ENCODE data around the gene NRL. TPM values are rescaled to one million over a fixed set of nuclear protein-coding genes. Genes with fewer than 3 reads are reported as not detected.

Gene NRL
- polyA plus RNA-seq, 1 donor (not counting 4 experiments of a cell fraction or from before 2014, with no cell fraction given): 0.29 TPM

DNA sequence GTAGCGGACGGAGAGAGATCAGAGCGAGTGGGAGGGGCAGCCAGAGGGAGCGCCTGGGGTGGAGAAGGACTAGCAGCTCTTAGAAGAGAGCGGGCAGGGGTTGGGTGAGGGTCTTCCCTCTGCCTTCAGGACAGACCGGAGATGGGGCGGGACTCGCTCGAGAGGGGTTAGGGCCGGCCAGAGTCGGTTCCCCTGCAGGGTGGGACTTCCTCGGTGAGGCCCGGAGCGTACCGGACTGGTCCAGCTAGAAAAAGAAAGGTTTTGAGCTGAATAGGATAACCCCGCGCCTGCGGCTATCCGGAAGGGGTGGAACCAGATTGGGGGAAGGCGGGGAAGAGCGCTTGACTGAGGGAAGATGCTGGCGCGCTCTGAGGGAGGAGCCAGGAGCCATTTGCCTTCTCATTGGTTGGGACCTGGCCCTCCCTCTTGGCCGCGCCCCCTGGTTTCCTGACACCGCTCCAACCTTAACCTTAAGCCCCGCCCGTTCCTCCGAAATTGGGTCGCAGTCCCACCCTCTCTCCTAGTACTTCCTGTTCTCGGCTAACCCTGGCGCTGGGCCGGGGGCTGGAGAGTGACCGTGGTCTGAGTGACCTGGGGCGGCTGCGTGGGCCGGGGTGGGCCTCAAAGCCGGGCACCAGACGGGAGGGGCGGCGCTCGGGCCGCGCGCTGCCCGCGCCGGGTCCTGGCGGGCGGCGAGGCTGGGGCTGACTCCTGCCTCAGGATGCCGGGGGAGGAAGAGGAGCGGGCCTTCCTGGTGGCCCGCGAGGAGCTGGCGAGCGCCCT, 32.4 kb upstream of the NRL start, which contains the start of gene RNF31:
Gene RNF31 (plus strand): TSS at position 521 of the 783 bp plus-strand sequence. CDS start 201 bp downstream, at position 722.
- dilution Hi-C loops (cut with MboI; ENCODE audit: extremely low pct_ligation_motif_present, low sequenced_read_pairs): no loop called here
- peaks cover 62% of the 10 kb centered on the region for H3K79me2 ChIP-seq (ENCODE audit: control insufficient read depth, insufficient read depth, low read length)

DNA sequence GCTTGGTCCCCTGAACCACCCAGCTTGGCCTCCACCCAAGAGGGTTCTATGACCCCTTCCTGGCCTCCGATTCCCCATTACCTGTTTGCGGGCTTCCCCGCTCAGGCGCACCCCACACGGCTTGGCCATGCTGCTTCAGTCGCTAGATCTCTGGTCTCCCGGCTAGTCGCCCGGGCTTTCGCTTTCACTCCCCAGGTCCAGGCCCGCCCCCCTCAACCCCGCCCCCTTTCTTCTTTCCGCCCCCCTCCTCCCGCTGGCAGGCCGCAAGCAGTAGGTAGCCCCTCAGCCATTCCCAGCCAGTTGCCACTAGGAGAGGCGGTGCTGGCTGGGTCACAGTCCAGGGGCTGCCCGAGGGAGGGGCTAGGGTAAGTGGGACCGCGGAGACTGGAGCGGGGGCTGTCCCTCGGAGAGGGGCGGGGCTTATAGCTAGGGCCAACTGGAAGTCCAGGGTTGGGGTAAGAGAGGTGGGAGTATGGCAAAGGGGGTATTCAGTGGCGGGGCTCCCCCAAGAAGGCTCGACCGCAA, 31.8 kb upstream of the NRL start, which contains the start of gene PSME2:
Gene PSME2 (minus strand): TSS at position 158 of the 525 bp plus-strand sequence. CDS start 29 bp downstream, at position 129.
- Histone ChIP-seq H3K4me3 (ENCODE audit: control insufficient read depth in 2 of 3, extremely low read depth in 1 of 3, insufficient read depth in 2 of 3, low read depth in 1 of 3, low read length in 3 of 3) (peak within 1 kb of the TSS; percentile 82 to 97 (median 91)), H3K79me2 (ENCODE audit: control insufficient read depth, insufficient read depth, low read length) (peaks cover 60% of the 10 kb centered on the region), H4K20me1 (ENCODE audit: control insufficient read depth, extremely low read depth, insufficient read depth, low read length) (no peaks in the 10 kb centered on the region), H2AFZ (ENCODE audit: control insufficient read depth, low read length) (peak within 1 kb of the TSS; percentile 72), H3K4me2 (ENCODE audit: control insufficient read depth, extremely low read depth, insufficient read depth, low read depth, low read length) (peak within 1 kb of the TSS; percentile 97), H3K27me3 (ENCODE audit: control insufficient read depth, extremely low read depth, insufficient read depth, low read length) (no peaks in the 10 kb centered on the region), H3K4me1 (ENCODE audit: control insufficient read depth, extremely low read depth, insufficient read depth, low read length) (peaks cover 27% of the 10 kb centered on the region), H3K9me3 (ENCODE audit: control insufficient read depth, low read depth, low read length) (no peaks in the 10 kb centered on the region), H3K36me3 (ENCODE audit: control insufficient read depth in 2 of 2, extremely low read depth in 1 of 2, insufficient read depth in 2 of 2, low read length in 2 of 2) (peaks cover 27 to 41% of the 10 kb centered on the region in 2 experiments), H3K27ac (ENCODE audit: control insufficient read depth, insufficient read depth, low read length) (peak within 1 kb of the TSS; percentile 86), H3K9ac (ENCODE audit: control insufficient read depth, extremely low read depth, insufficient read depth, low read length) (peak within 1 kb of the TSS; percentile 88), H3K9me1 (ENCODE audit: control insufficient read depth, extremely low read depth, insufficient read depth, low read length) (peaks cover 2% of the 10 kb centered on the region)
- FAIRE-seq (no peak), DNase-seq (ENCODE audit: low read depth, low spot score) (peak; percentile 83)
- TF ChIP-seq, protein P1, sequence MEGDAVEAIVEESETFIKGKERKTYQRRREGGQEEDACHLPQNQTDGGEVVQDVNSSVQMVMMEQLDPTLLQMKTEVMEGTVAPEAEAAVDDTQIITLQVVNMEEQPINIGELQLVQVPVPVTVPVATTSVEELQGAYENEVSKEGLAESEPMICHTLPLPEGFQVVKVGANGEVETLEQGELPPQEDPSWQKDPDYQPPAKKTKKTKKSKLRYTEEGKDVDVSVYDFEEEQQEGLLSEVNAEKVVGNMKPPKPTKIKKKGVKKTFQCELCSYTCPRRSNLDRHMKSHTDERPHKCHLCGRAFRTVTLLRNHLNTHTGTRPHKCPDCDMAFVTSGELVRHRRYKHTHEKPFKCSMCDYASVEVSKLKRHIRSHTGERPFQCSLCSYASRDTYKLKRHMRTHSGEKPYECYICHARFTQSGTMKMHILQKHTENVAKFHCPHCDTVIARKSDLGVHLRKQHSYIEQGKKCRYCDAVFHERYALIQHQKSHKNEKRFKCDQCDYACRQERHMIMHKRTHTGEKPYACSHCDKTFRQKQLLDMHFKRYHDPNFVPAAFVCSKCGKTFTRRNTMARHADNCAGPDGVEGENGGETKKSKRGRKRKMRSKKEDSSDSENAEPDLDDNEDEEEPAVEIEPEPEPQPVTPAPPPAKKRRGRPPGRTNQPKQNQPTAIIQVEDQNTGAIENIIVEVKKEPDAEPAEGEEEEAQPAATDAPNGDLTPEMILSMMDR (optimal IDR thresholded peaks at IDR 0.05 in 1 of 3, IDR thresholded peaks at IDR 0.05 in 1 of 3, conservative IDR thresholded peaks at IDR 0.05 in 1 of 3; ENCODE audit: extremely low read depth in 1 of 3, insufficient read depth in 2 of 3, low read length in 3 of 3): no peak
- TF ChIP-seq EZH2 (IDR thresholded peaks at IDR 0.05; ENCODE audit: low read length): no peak
- dilution Hi-C loops (cut with MboI; ENCODE audit: extremely low pct_ligation_motif_present, low sequenced_read_pairs): no loop called here

More for the DNA sequence above, 32.4 kb upstream of the NRL start, which contains the start of gene RNF31:
- Histone ChIP-seq H3K4me2 (ENCODE audit: control insufficient read depth, extremely low read depth, insufficient read depth, low read depth, low read length) (peak within 1 kb of the TSS; percentile 97), H3K36me3 (ENCODE audit: control insufficient read depth in 2 of 2, extremely low read depth in 1 of 2, insufficient read depth in 2 of 2, low read length in 2 of 2) (peaks cover 30 to 46% of the 10 kb centered on the region in 2 experiments), H3K27ac (ENCODE audit: control insufficient read depth, insufficient read depth, low read length) (peak within 1 kb of the TSS; percentile 86), H3K27me3 (ENCODE audit: control insufficient read depth, extremely low read depth, insufficient read depth, low read length) (no peaks in the 10 kb centered on the region), H4K20me1 (ENCODE audit: control insufficient read depth, extremely low read depth, insufficient read depth, low read length) (no peaks in the 10 kb centered on the region), H3K4me3 (ENCODE audit: control insufficient read depth in 2 of 3, extremely low read depth in 1 of 3, insufficient read depth in 2 of 3, low read depth in 1 of 3, low read length in 3 of 3) (peak within 1 kb of the TSS; percentile 82 to 97 (median 91)), H3K4me1 (ENCODE audit: control insufficient read depth, extremely low read depth, insufficient read depth, low read length) (peaks cover 22% of the 10 kb centered on the region), H3K9me1 (ENCODE audit: control insufficient read depth, extremely low read depth, insufficient read depth, low read length) (peaks cover 2% of the 10 kb centered on the region), H3K9me3 (ENCODE audit: control insufficient read depth, low read depth, low read length) (no peaks in the 10 kb centered on the region), H3K9ac (ENCODE audit: control insufficient read depth, extremely low read depth, insufficient read depth, low read length) (peak within 1 kb of the TSS; percentile 88), H2AFZ (ENCODE audit: control insufficient read depth, low read length) (peak within 1 kb of the TSS; percentile 72)
- TF ChIP-seq, protein P1 (optimal IDR thresholded peaks at IDR 0.05 in 1 of 3, IDR thresholded peaks at IDR 0.05 in 1 of 3, conservative IDR thresholded peaks at IDR 0.05 in 1 of 3; ENCODE audit: extremely low read depth in 1 of 3, insufficient read depth in 2 of 3, low read length in 3 of 3): no peak
- peak; percentile 90 for DNase-seq (ENCODE audit: low read depth, low spot score)
- peak; percentile 67 for FAIRE-seq

All from keratinocyte (primary cell).